Measurements from ENCODE around the gene NOD2.
A peak's percentile ranks its signal among the peaks of the same experiment; 100 is the strongest.

Gene NOD2

GRCh38 chr16:50694206-50694605 is 800 bp downstream of the NOD2 start:
- no peak for DNase-seq (ENCODE audit: low spot score)

DNA sequence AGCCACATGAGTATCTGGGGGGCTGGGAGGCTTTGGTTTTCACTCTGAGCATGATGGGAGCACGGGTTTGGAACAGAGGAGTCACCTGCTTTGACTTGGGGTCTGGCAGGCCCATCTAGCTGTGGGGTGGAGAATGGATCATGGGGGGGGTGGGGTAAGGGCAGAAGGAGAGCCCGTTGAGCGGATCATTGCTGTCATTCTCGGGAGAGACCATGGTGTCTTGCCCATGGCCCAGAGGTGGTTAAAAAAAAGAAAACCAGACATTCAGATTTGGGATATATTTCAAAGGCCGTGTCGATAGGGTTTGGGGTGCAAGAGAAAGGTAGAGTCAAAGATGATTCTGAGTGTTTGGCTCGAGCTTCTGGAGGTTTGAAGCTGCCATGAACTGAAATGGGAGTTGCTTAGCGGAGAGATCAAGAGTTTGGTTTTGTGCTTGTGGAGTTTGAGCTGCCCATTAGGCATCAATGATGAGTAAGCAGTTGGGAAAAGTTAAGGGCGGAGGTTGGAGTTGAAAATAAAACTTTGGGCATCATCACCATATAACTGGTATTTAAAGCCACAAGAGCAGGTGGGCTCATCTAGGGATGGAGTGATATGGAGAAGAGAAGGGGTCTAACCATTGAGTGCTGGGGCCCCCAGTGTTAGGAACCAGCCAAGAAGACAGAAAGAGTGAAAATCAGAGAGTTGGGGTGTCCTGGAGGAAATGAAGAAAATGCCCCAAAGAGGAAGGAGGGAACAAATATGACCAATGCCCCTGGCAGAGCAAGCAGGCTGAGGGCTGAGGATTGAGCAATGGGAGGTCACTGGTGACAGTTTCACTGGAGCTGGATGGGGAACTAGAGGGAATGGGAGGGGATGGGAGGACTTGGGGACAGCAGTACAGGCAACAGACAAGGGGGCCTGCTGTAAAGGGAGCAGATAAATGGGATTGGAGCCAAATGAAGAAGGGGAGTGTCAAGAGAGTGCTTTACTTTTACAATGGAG is 1.9 kb downstream of the NOD2 start:
- DNase-seq (ENCODE audit: low spot score), result no peak

DNA sequence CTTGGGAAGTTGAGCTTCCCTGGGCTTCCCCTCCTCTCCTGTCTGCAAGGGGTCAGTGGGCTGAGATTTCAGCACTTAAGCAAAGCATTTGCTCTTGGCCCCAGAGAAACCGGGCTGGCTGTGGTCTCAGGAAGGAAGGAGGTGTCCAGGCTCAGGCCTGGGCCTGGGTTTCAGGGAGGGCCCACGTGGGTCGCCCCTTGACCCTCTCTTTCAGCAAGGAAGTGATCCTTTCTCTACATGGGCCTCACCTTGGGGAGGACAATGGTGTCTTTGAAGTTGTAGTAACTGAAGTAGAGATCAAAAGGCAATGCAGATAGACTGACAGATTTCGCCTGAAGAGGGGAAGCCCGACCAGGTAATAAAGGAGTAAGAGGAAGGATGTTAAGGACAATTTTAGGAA is 2.7 kb downstream of the NOD2 start:
- no peak for DNase-seq (ENCODE audit: low spot score)

DNA sequence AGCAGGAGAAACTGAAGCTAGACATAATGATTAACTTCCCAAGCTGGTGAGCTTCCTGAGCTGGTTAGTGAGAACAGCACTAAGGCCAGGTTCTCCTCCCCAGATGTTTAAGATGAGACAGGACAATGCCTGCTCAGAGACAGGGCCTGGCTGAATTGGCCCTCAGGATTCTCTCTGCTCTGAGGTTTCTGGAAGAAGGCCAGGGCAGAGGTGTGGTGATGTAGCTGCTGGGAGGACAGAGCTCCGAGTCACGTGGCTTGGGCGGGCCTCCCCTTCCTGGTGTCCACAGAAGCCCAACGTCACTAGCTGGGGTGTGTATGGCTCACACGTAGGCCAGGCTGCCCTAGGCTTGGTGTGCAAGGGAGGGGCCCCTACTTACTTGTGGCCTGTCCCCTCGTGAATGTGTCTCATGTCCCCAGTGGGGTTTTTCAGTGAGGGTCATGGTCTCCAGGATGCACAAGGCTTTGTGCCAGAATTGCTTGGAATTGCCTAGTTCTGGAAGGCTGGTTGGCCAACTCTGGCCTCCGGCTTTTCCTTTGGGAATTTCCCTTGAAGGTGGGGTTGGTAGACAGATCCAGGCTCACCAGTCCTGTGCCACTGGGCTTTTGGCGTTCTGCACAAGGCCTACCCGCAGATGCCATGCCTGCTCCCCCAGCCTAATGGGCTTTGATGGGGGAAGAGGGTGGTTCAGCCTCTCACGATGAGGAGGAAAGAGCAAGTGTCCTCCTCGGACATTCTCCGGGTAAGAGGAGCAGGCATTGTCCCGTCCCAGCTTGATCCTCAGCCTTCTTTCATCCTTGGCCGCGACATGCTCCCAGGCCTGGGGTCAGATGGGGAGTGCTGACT is 3.4 kb downstream of the NOD2 start:
- no peak for DNase-seq (ENCODE audit: low spot score)

DNA sequence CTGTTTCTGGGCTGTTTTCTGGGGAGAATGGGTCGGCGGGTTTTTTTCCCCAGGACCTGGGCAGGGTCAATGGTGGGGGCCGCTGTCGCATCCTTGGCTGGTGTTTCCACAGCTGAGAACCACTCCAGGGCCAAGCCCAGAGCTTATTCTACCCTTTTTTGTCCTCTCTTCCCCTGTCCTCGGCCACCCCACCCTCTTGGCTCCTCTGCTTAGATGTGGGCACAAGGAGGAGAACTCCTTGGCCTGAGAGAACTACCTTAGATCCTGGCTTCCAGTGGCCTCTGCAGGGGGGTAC is 4.0 kb downstream of the NOD2 start:
- no peak for DNase-seq (ENCODE audit: low spot score)

- DNase-seq (ENCODE audit: low spot score), result no peak
These were observed 4.7 kb downstream of the NOD2 start for GRCh38 chr16:50697881-50698767.

- DNase-seq (ENCODE audit: low spot score), result no peak
These were observed 6.1 kb downstream of the NOD2 start for GRCh38 chr16:50699326-50700159.

DNA sequence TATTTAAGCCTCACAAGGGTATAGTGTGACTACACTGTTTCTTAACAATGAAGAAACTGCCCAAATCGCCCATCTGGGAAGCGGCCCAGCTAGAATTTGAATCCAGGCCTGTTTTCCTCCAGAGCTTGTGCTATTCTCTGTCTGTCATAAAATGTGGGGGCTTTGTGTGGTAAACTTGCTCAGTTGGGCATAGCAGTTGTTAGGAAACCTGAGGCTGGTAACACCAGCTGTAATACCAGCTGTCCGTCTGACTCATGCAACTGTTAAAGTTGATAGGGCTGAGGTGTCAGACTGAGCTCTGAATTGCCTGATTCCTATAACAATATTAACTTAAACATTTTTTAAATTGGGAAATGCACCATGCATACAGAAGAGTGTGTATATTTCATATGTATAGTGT is 9.3 kb downstream of the NOD2 start:
- DNase-seq (ENCODE audit: low spot score), result no peak

GRCh38 chr16:50704245-50704644 is 10.8 kb downstream of the NOD2 start:
- DNase-seq (ENCODE audit: low spot score), result no peak

DNA sequence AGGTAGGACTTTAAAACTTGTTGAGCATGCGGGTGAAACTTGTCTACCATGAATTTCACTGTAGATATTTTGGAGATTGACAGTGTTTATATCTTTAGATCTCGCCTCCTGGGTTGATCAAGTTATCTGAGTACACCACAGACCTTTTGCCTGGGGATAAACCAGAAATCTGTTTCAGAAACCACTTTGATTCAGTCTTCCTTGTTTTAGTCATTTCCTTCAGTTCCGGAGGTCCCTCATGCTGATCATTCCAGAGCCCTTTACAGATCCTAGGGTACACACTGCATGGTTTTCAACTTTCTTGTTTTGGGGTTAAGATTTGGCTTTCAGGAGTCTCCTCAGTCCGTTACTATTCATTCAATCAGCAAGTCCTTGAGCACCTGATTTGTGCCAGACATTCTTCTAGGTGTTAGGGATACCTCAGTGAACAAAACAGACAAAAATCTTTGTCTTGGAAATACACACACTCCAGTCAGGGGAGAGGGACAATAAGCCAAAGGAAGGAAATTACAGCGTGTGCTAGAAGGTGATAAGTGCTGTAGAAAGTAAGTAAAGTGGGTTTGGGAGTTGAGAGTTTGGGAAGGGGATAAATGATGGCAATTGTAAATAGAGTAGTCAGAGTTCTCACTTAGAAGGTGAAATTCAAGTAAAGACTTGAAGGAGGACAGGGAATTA is 12.2 kb downstream of the NOD2 start:
- no peak for DNase-seq (ENCODE audit: low spot score)

- DNase-seq (ENCODE audit: low spot score), result no peak
These were observed 12.8 kb downstream of the NOD2 start for GRCh38 chr16:50706250-50706649.

- DNase-seq (ENCODE audit: low spot score), result no peak
These were observed 15.1 kb downstream of the NOD2 start for GRCh38 chr16:50708373-50709060.

DNA sequence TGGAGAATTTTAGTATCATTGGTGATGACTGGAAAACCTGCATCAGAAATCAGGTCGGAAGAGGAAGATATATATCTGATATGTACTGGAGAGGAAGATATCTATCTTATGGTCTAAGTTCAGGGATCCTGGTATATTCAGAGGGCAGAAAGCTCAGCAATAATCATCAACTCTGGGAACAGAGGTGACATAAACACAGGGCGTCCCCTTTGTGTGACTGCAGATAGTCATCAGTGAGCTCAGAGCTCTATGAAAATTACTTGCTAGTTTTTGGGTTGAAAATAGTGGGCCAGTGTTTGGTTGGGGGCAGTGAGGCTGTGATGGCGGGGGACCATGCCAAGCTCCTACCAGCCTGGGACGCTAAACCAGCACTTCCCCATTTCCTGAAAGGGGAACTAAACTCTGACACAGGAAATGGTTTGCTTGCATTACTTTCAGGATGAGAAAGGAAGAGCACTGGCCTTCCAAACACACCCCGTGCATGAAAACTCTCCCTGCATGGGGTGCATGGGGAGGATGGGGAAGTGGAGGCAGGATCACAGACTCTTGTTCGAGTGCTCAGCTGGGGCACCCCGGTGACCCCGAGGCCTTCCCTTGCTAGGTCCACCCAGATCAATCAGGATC is 15.8 kb downstream of the NOD2 start:
- DNase-seq (ENCODE audit: low spot score), result peak; percentile 53

- DNase-seq (ENCODE audit: low spot score), result no peak
These were observed 16.6 kb downstream of the NOD2 start for GRCh38 chr16:50709980-50710379.

GRCh38 chr16:50711040-50711439 is 17.6 kb downstream of the NOD2 start:
- DNase-seq (ENCODE audit: low spot score), result no peak

DNA sequence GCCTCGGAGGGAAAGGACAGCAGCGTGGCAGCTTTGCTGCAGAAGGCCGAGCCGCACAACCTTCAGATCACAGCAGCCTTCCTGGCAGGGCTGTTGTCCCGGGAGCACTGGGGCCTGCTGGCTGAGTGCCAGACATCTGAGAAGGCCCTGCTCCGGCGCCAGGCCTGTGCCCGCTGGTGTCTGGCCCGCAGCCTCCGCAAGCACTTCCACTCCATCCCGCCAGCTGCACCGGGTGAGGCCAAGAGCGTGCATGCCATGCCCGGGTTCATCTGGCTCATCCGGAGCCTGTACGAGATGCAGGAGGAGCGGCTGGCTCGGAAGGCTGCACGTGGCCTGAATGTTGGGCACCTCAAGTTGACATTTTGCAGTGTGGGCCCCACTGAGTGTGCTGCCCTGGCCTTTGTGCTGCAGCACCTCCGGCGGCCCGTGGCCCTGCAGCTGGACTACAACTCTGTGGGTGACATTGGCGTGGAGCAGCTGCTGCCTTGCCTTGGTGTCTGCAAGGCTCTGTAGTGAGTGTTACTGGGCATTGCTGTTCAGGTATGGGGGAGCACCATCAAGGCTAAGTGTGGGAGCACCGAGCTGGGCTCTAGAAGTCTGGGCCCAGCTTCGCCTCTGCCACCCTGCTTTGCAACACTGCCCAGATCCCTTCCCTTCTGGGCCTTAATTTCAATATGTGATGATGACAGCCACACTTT is 18.6 kb downstream of the NOD2 start:
- DNase-seq (ENCODE audit: low spot score), result no peak

DNA sequence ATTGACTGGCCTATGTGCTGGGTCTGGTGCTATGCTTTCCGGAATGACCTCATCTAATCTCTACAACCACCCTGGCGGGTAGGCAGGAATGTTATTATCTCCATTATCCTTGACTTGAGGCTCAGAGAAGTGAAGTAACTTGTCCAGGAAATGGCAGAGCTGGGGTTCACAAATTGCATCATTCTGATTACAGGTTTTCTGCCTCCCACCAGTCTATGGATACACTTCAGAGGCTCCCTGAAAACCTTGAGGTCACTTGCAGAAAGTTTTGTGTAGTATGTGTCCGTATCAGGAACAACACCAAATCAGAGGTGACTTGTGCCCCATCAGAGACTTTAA is 19.1 kb downstream of the NOD2 start:
- no peak for DNase-seq (ENCODE audit: low spot score)

DNA sequence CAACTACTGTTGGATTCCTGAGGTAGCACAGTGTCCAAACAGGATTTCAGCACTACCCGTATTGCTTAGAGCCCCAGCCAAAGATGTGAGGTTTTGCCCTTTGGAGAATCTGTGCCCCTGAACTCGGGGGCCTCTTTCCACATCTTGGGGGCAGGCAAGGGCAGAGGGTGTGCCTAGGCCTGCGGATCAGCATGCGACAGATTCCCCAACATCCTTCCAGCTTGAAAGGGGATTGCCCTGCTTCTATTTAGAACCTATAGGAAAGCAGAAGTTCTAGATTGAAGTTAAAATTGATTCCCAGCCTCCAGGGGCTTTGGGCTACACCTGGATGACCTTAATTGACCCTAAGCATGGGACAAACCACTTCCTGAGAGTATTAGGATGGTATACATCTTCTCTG is 19.6 kb downstream of the NOD2 start:
- DNase-seq (ENCODE audit: low spot score), result no peak

- DNase-seq (ENCODE audit: low spot score), result no peak
These were observed 23.7 kb downstream of the NOD2 start for GRCh38 chr16:50717091-50717490.

Measured in germinal center (tissue), 1 donor.